Measurements from ENCODE around the gene MED9.
"Not testable (repeated sequence)": the region's sequence is repeated elsewhere in the genome, so short reads cannot be mapped to it uniquely, and the experiment has no call there.

The MED9 gene

GRCh38 chr17:17456251-17456650 is 20.5 kb upstream of the MED9 start:
- DNase-seq, result no peak

- no peak for DNase-seq
Observed at GRCh38 chr17:17457680-17458079, 19.1 kb upstream of the MED9 start.

- DNase-seq, result no peak
Observed at GRCh38 chr17:17460038-17460437, 16.8 kb upstream of the MED9 start.

GRCh38 chr17:17462048-17462824 is 14.6 kb upstream of the MED9 start:
- DNase-seq, result no peak

GRCh38 chr17:17463821-17464220 is 13.0 kb upstream of the MED9 start:
- no peak for DNase-seq

- DNase-seq, result not testable (repeated sequence)
Observed at GRCh38 chr17:17465878-17466277, 10.9 kb upstream of the MED9 start.

- no peak for DNase-seq
Observed at GRCh38 chr17:17466511-17466910, 10.3 kb upstream of the MED9 start.

- DNase-seq, result no peak
Observed at GRCh38 chr17:17467016-17467415, 9.8 kb upstream of the MED9 start.

- no peak for DNase-seq
Observed at GRCh38 chr17:17467720-17468119, 9.1 kb upstream of the MED9 start.

- DNase-seq, result no peak
Observed at GRCh38 chr17:17468217-17469010, 8.4 kb upstream of the MED9 start.

GRCh38 chr17:17469358-17469757 is 7.4 kb upstream of the MED9 start:
- no peak for DNase-seq

GRCh38 chr17:17469996-17470395 is 6.8 kb upstream of the MED9 start:
- DNase-seq, result no peak

GRCh38 chr17:17472333-17472920 is 4.4 kb upstream of the MED9 start:
- no peak for DNase-seq

- DNase-seq, result no peak
Observed at GRCh38 chr17:17474341-17474740, 2.5 kb upstream of the MED9 start.

- DNase-seq, result no peak
Observed at GRCh38 chr17:17479209-17479608, 2.4 kb downstream of the MED9 start.

- no peak for DNase-seq
Observed at GRCh38 chr17:17480593-17481148, 3.9 kb downstream of the MED9 start.

GRCh38 chr17:17481860-17482259 is 5.1 kb downstream of the MED9 start:
- DNase-seq, result no peak

GRCh38 chr17:17484451-17484899 is 7.7 kb downstream of the MED9 start:
- no peak for DNase-seq

GRCh38 chr17:17485420-17485819 is 8.6 kb downstream of the MED9 start:
- no peak for DNase-seq

- not testable (repeated sequence) for DNase-seq
Observed at GRCh38 chr17:17486416-17486815, 9.6 kb downstream of the MED9 start.

GRCh38 chr17:17487998-17488397 is 11.2 kb downstream of the MED9 start:
- DNase-seq, result no peak

- no peak for DNase-seq
Observed at GRCh38 chr17:17491031-17491471, 14.3 kb downstream of the MED9 start.

- DNase-seq, result no peak
Observed at GRCh38 chr17:17491546-17491988, 14.8 kb downstream of the MED9 start.

Measured in activated CD4-positive, alpha-beta T cell treated with anti-CD3 and anti-CD28 coated beads for 4 hours (primary cell).